HEK293 (cell line): ENCODE data around the gene MICAL3.

Experiments
- CTCF ChIA-PET: fragments of 350-600 bp; formaldehyde crosslinking; extraction: SDS; loops from one replicate; lab custom pipeline; 2021; ENCODE audit warnings: antibody characterized with exemption; lab: Yijun Ruan, JAX
- POLR2A ChIA-PET: fragments of 300-600 bp; formaldehyde crosslinking; extraction: SDS; loops from one replicate; lab custom pipeline; 2020; ENCODE audit warnings: antibody characterized with exemption, inconsistent platforms; lab: Yijun Ruan, JAX
- H3K27ac ChIP-seq: fragments of 200-500 bp; sonication (Bioruptor generic); 2 replicates; pipeline ENCODE4 v1.5.1; 2014; ENCODE audit warnings: low read depth, low read length, control low read depth, inconsistent platforms; ENCODE audit errors: extremely low read depth
- H3K36me3 ChIP-seq, 2 experiments: fragments of 200-500 bp in 1 of 2; sonication (Bioruptor generic) in 1 of 2; 1 replicate in 1 of 2; 2 replicates in 1 of 2; pipeline ENCODE4 v1.5.1; 2014 to 2017; ENCODE audit warnings: inconsistent platforms in 2 of 2, low read length in 2 of 2; ENCODE audit not compliant: control insufficient read depth in 2 of 2, insufficient read depth in 1 of 2
- H3K4me1 ChIP-seq: fragments of 200-500 bp; sonication (Bioruptor generic); 2 replicates; pipeline ENCODE4 v1.5.1; 2014; ENCODE audit warnings: mild to moderate bottlenecking, low read length, inconsistent platforms; ENCODE audit not compliant: control insufficient read depth, insufficient read depth
- H3K4me3 ChIP-seq: 2 replicates; pipeline ENCODE4 v1.5.1; 2011; ENCODE audit warnings: low read depth, mild to moderate bottlenecking, control low read depth, low read length, moderate library complexity
- H3K9me3 ChIP-seq: fragments of 200-500 bp; sonication (Bioruptor generic); 2 replicates; pipeline ENCODE4 v1.5.1; 2014; ENCODE audit warnings: low read depth, low read length, inconsistent platforms; ENCODE audit not compliant: control insufficient read depth, insufficient read depth
- EGR2 ChIP-seq: fragments of 450-650 bp; formaldehyde crosslinking; IDR thresholded peaks from 2 replicates; pipeline ENCODE4 v1.5.1; 2016; ENCODE audit warnings: low read depth, missing biosample characterization, missing genetic modification characterization
- KLF1 ChIP-seq: fragments of 450-650 bp; formaldehyde crosslinking; IDR thresholded peaks from 2 replicates; pipeline ENCODE4 v1.5.1; 2016; ENCODE audit warnings: missing biosample characterization, missing genetic modification characterization
- MZF1 ChIP-seq: fragments of 450-650 bp; formaldehyde crosslinking; IDR thresholded peaks from 2 replicates; pipeline ENCODE4 v1.5.1; 2017; ENCODE audit warnings: missing biosample characterization, missing genetic modification characterization, borderline replicate concordance
- ZBTB20 ChIP-seq: fragments of 450-650 bp; formaldehyde crosslinking; IDR thresholded peaks from 2 replicates; pipeline ENCODE4 v1.5.1; 2016; ENCODE audit warnings: missing biosample characterization, missing genetic modification characterization
- ZFHX2 ChIP-seq: fragments of 450-650 bp; formaldehyde crosslinking; conservative IDR thresholded peaks from 2 replicates; pipeline ENCODE4 v1.5.1; 2016; ENCODE audit warnings: missing biosample characterization, missing genetic modification characterization
- ZFP3 ChIP-seq: fragments of 450-650 bp; formaldehyde crosslinking; IDR thresholded peaks from 2 replicates; pipeline ENCODE4 v1.5.1; 2016; ENCODE audit warnings: low read depth, missing biosample characterization, missing genetic modification characterization
- ZNF211 ChIP-seq: fragments of 450-650 bp; formaldehyde crosslinking; IDR thresholded peaks from 2 replicates; pipeline ENCODE4 v1.5.1; 2016; ENCODE audit warnings: low read depth, missing biosample characterization, missing genetic modification characterization
- ZNF362 ChIP-seq: fragments of 450-650 bp; formaldehyde crosslinking; IDR thresholded peaks from 2 replicates; pipeline ENCODE4 v1.5.1; 2016; ENCODE audit warnings: missing biosample characterization, missing genetic modification characterization
- ZNF366 ChIP-seq: fragments of 450-650 bp; formaldehyde crosslinking; conservative IDR thresholded peaks from 2 replicates; pipeline ENCODE4 v1.5.1; 2016; ENCODE audit warnings: missing biosample characterization, missing genetic modification characterization
- ZNF391 ChIP-seq: fragments of 450-650 bp; formaldehyde crosslinking; IDR thresholded peaks from 2 replicates; pipeline ENCODE4 v1.5.1; 2016; ENCODE audit warnings: low read depth, missing biosample characterization, missing genetic modification characterization, borderline replicate concordance
- ZNF571 ChIP-seq: fragments of 450-650 bp; formaldehyde crosslinking; IDR thresholded peaks from 2 replicates; pipeline ENCODE4 v1.5.0; 2017; ENCODE audit warnings: missing biosample characterization, missing genetic modification characterization
- ZNF677 ChIP-seq: fragments of 450-650 bp; IDR thresholded peaks from 2 replicates; pipeline ENCODE4 v1.5.0; 2018; ENCODE audit warnings: missing biosample characterization, mild to moderate bottlenecking, missing genetic modification characterization, moderate library complexity
- ZSCAN4 ChIP-seq: fragments of 450-650 bp; formaldehyde crosslinking; IDR thresholded peaks from 2 replicates; pipeline ENCODE4 v1.5.1; 2017; ENCODE audit warnings: missing biosample characterization, missing genetic modification characterization
- TF ChIP-seq, protein P1 (sequence below): fragments of 450-650 bp; IDR thresholded peaks from 2 replicates; pipeline ENCODE4 v1.5.1; 2018; ENCODE audit warnings: missing biosample characterization, mild to moderate bottlenecking, missing genetic modification characterization

MICAL3 gene

DNA sequence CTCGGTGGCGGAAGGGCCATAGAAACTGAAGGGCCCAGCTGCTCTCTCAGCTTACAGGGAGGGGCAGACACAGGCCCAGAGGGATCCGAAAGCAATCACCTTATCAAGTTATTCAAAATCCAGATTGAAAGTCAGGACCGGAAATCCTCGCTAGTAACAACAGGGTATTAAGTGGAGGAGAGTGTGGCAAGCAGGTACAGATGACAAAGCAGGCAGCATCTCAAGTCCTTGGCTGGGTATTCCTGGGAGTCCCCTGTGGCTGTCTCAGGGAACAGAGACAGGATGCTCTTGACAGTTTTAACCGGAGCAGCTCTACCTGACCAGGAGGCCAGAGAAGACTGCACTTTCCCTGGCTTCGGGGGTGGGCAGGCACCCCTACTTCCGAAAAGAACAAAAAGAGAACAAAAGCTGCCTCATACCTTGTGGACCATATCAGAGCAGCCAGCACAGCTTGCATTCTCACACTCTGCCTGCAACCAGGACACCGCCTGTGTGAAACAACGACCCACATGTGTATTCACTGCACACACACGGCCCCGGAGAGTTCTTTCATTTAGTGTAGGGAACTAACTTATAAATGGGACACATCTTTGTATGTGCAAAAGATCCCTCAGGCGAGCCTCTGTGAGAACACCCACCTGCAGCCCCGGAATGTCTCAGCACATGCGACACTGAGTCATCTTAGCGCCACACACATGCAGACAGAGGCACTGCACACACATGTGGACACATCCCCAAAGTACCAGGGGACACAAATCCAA, 78.3 kb downstream of the MICAL3 start:
- peaks cover 22% of the 10 kb centered on the region for H3K4me1 ChIP-seq
- no peaks in the 10 kb centered on the region; a peak in 1 of 3 replicates for H3K36me3 ChIP-seq
- H3K4me3 ChIP-seq = no peak overlapping the region
- ChIA-PET CTCF (interaction anchor here (0.7 to 1.2 kb wide), 4 partner anchors 25 to 469 kb away, joined by 3 to 4 read pairs (median 3); no protein-coding TSS in a partner anchor), POLR2A (no interaction called here)
- TF ChIP-seq, protein P1, sequence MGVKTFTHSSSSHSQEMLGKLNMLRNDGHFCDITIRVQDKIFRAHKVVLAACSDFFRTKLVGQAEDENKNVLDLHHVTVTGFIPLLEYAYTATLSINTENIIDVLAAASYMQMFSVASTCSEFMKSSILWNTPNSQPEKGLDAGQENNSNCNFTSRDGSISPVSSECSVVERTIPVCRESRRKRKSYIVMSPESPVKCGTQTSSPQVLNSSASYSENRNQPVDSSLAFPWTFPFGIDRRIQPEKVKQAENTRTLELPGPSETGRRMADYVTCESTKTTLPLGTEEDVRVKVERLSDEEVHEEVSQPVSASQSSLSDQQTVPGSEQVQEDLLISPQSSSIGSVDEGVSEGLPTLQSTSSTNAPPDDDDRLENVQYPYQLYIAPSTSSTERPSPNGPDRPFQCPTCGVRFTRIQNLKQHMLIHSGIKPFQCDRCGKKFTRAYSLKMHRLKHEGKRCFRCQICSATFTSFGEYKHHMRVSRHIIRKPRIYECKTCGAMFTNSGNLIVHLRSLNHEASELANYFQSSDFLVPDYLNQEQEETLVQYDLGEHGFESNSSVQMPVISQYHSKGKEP (tag by site-specific recombination) = peak; percentile 41; the same call in 1 of the 2 replicates
- TF ChIP-seq ZSCAN4 = 0 out of 2 replicates have a peak, but pooled peaks have one; percentile 25
- no peak for TF ChIP-seq ZNF211 (tag by site-specific recombination)
- H3K9me3 ChIP-seq = no peaks in the 10 kb centered on the region
- H3K27ac ChIP-seq = no peak overlapping the region

DNA sequence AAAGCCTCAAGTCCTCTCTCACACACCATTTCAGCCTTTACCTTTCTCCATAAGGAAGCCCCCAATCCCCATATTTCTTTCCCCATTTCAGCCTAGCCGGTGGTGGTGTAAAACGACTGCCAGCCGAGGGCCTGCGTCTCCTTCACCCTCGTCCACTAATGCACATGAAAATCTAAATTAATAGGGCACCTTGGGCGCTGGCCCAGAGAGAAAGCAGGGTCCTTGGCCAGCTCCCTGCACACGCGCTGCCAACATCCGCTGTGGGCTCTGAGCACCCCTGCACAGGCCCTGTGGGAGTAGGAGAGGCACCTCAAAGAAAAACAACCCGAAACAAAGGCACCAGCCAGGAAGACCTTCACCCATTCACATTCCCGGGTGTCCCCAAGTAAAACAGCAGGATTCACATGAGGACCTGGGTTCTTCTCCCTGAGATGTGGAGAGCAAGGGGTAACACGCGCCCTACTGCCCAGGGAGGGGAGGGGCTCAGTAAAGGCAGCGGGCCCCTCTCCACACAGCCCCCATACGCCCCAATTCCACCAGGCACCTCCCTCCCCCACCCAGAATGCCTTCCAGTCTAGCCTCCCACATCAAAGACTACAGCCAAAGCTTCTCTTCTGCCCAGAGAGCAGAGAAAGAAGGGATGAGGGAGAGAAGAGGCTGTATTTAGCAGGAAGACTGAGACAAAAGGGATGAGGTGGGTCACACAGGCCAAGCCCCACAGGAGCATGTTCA, 79.0 kb downstream of the MICAL3 start:
- Histone ChIP-seq H3K36me3 (no peaks in the 10 kb centered on the region; a peak in 1 of 3 replicates), H3K4me1 (peaks cover 22% of the 10 kb centered on the region), H3K9me3 (no peaks in the 10 kb centered on the region), H3K27ac (no peak overlapping the region), H3K4me3 (no peak overlapping the region)
- ChIA-PET POLR2A (no interaction called here), CTCF (interaction anchor here (0.7 to 1.2 kb wide), 3 partner anchors 15 to 131 kb away, joined by 3 to 5 read pairs (median 4); no protein-coding TSS in a partner anchor)
- TF ChIP-seq ZNF362 (tag by site-specific recombination) = no peak
- 0 out of 2 replicates have a peak, but pooled peaks have one; percentile 29 for TF ChIP-seq EGR2 (tag by site-specific recombination)
- peak; percentile 47; the same call in 1 of the 2 replicates for TF ChIP-seq ZFHX2
- TF ChIP-seq KLF1 (tag by site-specific recombination) = peak; percentile 61
- peak; percentile 41 for TF ChIP-seq ZNF366 (tag by site-specific recombination)
- no peak for TF ChIP-seq ZNF571 (tag by site-specific recombination)
- no peak for TF ChIP-seq ZNF391 (tag by site-specific recombination)
- peak; percentile 44 for TF ChIP-seq ZBTB20

DNA sequence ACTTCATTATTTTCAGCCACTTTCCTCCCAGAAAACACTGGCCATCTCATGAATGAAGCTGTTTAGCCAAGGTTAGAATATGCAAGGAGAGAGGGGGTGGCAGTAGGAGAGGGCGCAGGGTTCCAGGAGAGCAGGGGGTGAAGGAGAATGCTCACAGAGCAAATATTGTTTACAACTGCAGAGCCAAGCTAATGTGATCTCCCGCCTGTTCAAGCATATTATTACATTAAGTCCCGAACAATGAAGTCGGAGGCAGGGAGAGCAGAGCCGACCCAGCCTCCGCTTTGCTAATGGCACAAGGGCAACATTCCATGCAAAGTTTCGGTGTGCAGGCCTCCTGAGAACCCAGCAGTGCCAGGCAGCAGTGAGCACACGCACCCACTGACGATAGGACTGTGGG, 80.1 kb downstream of the MICAL3 start:
- CTCF ChIA-PET = interaction anchor here (1.0 to 1.9 kb wide), 2 partner anchors 21 to 132 kb away, joined by 3 to 8 read pairs; no protein-coding TSS in a partner anchor
- no peaks in the 10 kb centered on the region; a peak in 1 of 3 replicates for H3K36me3 ChIP-seq
- peaks cover 17% of the 10 kb centered on the region for H3K4me1 ChIP-seq
- H3K27ac ChIP-seq = no peak overlapping the region
- TF ChIP-seq ZNF677 (tag by site-specific recombination) (no peak), ZFP3 (tag by site-specific recombination) (no peak), MZF1 (tag by site-specific recombination) (no peak)
- TF ChIP-seq, all 188 proteins: peak for 0
- H3K9me3 ChIP-seq = no peaks in the 10 kb centered on the region
- POLR2A ChIA-PET = interaction anchor here (0.6 kb wide), 1 partner anchor 14 kb away, joined by 4 read pairs; no protein-coding TSS in a partner anchor
- no peak overlapping the region for H3K4me3 ChIP-seq
